ENCODE results near the gene LRFN4.
A peak's percentile ranks its signal among the peaks of the same experiment; 100 is the strongest.

The LRFN4 gene

GRCh38 chr11:66834943-66835342 lies 21.9 kb upstream of the LRFN4 start:
- Histone ChIP-seq H3K4me3 (ENCODE audit: low read depth, low read length) (no peak overlapping the region), H3K27me3 (replicated peaks) (no peaks in the 10 kb centered on the region), H3K27ac (no peak overlapping the region), H3K36me3 (replicated peaks) (peaks cover 2% of the 10 kb centered on the region)
- in situ Hi-C loops (cut with HindIII; ENCODE audit: low pct_ligation_motif_present, low sequenced_read_pairs) = no loop called here
- no peak for DNase-seq
- no peak for TF ChIP-seq CTCF (IDR thresholded peaks at IDR 0.05; ENCODE audit: low read depth, low read length, missing control alignments)

GRCh38 chr11:66835768-66836405 lies 21.0 kb upstream of the LRFN4 start:
- peak overlapping the region; percentile 1 for H3K27ac ChIP-seq
- TF ChIP-seq CTCF (IDR thresholded peaks at IDR 0.05; ENCODE audit: low read depth, low read length, missing control alignments) = no peak
- peaks cover 2% of the 10 kb centered on the region for H3K36me3 ChIP-seq (replicated peaks)
- no peak for DNase-seq
- no peak overlapping the region for H3K4me3 ChIP-seq (ENCODE audit: low read depth, low read length)
- in situ Hi-C loops (cut with HindIII; ENCODE audit: low pct_ligation_motif_present, low sequenced_read_pairs) = no loop called here
- no peaks in the 10 kb centered on the region for H3K27me3 ChIP-seq (replicated peaks)

GRCh38 chr11:66840317-66841091 lies 16.4 kb upstream of the LRFN4 start:
- no peak for DNase-seq
- Histone ChIP-seq H3K27me3 (replicated peaks) (no peaks in the 10 kb centered on the region), H3K36me3 (replicated peaks) (peaks cover 7% of the 10 kb centered on the region), H3K4me3 (ENCODE audit: low read depth, low read length) (no peak overlapping the region), H3K27ac (no peak overlapping the region)
- in situ Hi-C loops (cut with HindIII; ENCODE audit: low pct_ligation_motif_present, low sequenced_read_pairs) = no loop called here
- TF ChIP-seq CTCF (IDR thresholded peaks at IDR 0.05; ENCODE audit: low read depth, low read length, missing control alignments) = no peak

GRCh38 chr11:66841861-66842260 lies 15.0 kb upstream of the LRFN4 start:
- no peak for DNase-seq
- Histone ChIP-seq H3K36me3 (replicated peaks) (peaks cover 18% of the 10 kb centered on the region), H3K27me3 (replicated peaks) (no peaks in the 10 kb centered on the region), H3K27ac (no peak overlapping the region), H3K4me3 (ENCODE audit: low read depth, low read length) (peak overlapping the region; percentile 99)
- in situ Hi-C loops (cut with HindIII; ENCODE audit: low pct_ligation_motif_present, low sequenced_read_pairs) = no loop called here
- TF ChIP-seq CTCF (IDR thresholded peaks at IDR 0.05; ENCODE audit: low read depth, low read length, missing control alignments) = no peak

- DNase-seq = no peak
- TF ChIP-seq CTCF (IDR thresholded peaks at IDR 0.05; ENCODE audit: low read depth, low read length, missing control alignments) = no peak
- Histone ChIP-seq H3K4me3 (ENCODE audit: low read depth, low read length) (peak overlapping the region; percentile 99), H3K27me3 (replicated peaks) (no peaks in the 10 kb centered on the region), H3K27ac (peak overlapping the region; percentile 97), H3K36me3 (replicated peaks) (peaks cover 19% of the 10 kb centered on the region)
- in situ Hi-C loops (cut with HindIII; ENCODE audit: low pct_ligation_motif_present, low sequenced_read_pairs) = no loop called here
Observed at GRCh38 chr11:66842501-66842895, 14.4 kb upstream of the LRFN4 start.
